HepG2 (cell line): ENCODE data around the gene SAE1. TPM values are rescaled to one million over a fixed set of nuclear protein-coding genes. Genes with fewer than 3 reads are reported as not detected.

Experiments used
- ADNP ChIP-seq: sonication (generic); formaldehyde crosslinking; IDR thresholded peaks from 2 replicates; pipeline ENCODE4 v1.4.0; 2020; ENCODE audit warnings: missing genetic modification reagents
- CAMTA2 ChIP-seq: sonication (generic); formaldehyde crosslinking; IDR thresholded peaks from 2 replicates; pipeline ENCODE4 v1.4.0; 2020; ENCODE audit warnings: mild to moderate bottlenecking, missing genetic modification reagents, borderline replicate concordance
- CHD2 ChIP-seq: IDR thresholded peaks from 2 replicates; pipeline ENCODE4 v1.6.1; 2011; ENCODE audit warnings: low read depth, low read length, improper control_type of control experiment
- FOXJ3 ChIP-seq: sonication (generic); formaldehyde crosslinking; IDR thresholded peaks from 2 replicates; pipeline ENCODE4 v1.4.0; 2020; ENCODE audit warnings: missing genetic modification reagents, mild to moderate bottlenecking, borderline replicate concordance
- HHEX ChIP-seq: IDR thresholded peaks from 2 replicates; pipeline ENCODE4 v1.6.1; 2016; ENCODE audit warnings: control low read depth
- HNRNPLL ChIP-seq: fragments of 200-400 bp; formaldehyde crosslinking; IDR thresholded peaks from 2 replicates; pipeline ENCODE4 v1.6.1; 2017; ENCODE audit warnings: mild to moderate bottlenecking, low read depth, low read length; ENCODE audit not compliant: poor library complexity, severe bottlenecking
- KLF16 ChIP-seq, 2 experiments: sonication (generic) in 1 of 2; formaldehyde crosslinking in 1 of 2; IDR thresholded peaks; 2 replicates each; pipeline versions ENCODE4 v1.6.1 to v1.8.0; 2016 to 2023; ENCODE audit warnings: missing genetic modification reagents in 2 of 2, missing compliant biosample characterization in 1 of 2
- MEIS1 ChIP-seq: sonication (generic); formaldehyde crosslinking; IDR thresholded peaks from 2 replicates; pipeline ENCODE4 v1.9.0; 2021; ENCODE audit warnings: mild to moderate bottlenecking, missing genetic modification reagents, moderate library complexity, borderline replicate concordance
- NR2F2 ChIP-seq: IDR thresholded peaks from 2 replicates; pipeline ENCODE4 v1.6.1; 2012; ENCODE audit warnings: low read depth, inconsistent platforms, borderline replicate concordance
- NR2F6 ChIP-seq, 2 experiments: IDR thresholded peaks; 2 replicates each; pipeline ENCODE4 v1.6.1; 2016; ENCODE audit warnings: antibody characterized with exemption in 1 of 2, mild to moderate bottlenecking in 1 of 2
- PHF5A ChIP-seq: IDR thresholded peaks from one replicate; pipeline ENCODE4 v1.6.1; 2018; ENCODE audit warnings: low read depth, missing genetic modification reagents; ENCODE audit not compliant: unreplicated experiment
- RFX3 ChIP-seq: IDR thresholded peaks from 2 replicates; pipeline ENCODE4 v1.6.1; 2016; ENCODE audit warnings: missing biosample characterization, missing genetic modification reagents
- RFX5 ChIP-seq: IDR thresholded peaks from 2 replicates; pipeline ENCODE4 v1.6.1; 2011; ENCODE audit warnings: low read depth, low read length, improper control_type of control experiment
- RORA ChIP-seq: sonication (generic); formaldehyde crosslinking; IDR thresholded peaks from 2 replicates; pipeline ENCODE4 v1.5.0; 2020; ENCODE audit warnings: mild to moderate bottlenecking, missing genetic modification reagents, moderate library complexity
- SAFB2 ChIP-seq: sonication (generic); formaldehyde crosslinking; IDR thresholded peaks from 2 replicates; pipeline ENCODE4 v1.5.1; 2020; ENCODE audit warnings: missing genetic modification reagents, low read depth, mild to moderate bottlenecking, borderline replicate concordance
- TRAFD1 ChIP-seq: sonication (generic); formaldehyde crosslinking; IDR thresholded peaks from 2 replicates; pipeline ENCODE4 v1.5.1; 2020; ENCODE audit warnings: missing genetic modification reagents, mild to moderate bottlenecking, borderline replicate concordance
- ZFY ChIP-seq: sonication (generic); formaldehyde crosslinking; IDR thresholded peaks from 2 replicates; pipeline ENCODE4 v1.4.0; 2020; ENCODE audit warnings: missing genetic modification reagents
- ZIK1 ChIP-seq: sonication (generic); formaldehyde crosslinking; IDR thresholded peaks from 2 replicates; pipeline ENCODE4 v1.5.0; 2020; ENCODE audit warnings: mild to moderate bottlenecking, low read depth, missing genetic modification reagents, borderline replicate concordance
- ZNF263 ChIP-seq: sonication (generic); formaldehyde crosslinking; IDR thresholded peaks from 2 replicates; pipeline ENCODE4 v1.4.0; 2020; ENCODE audit warnings: missing genetic modification reagents
- ZNF414 ChIP-seq: sonication (generic); formaldehyde crosslinking; IDR thresholded peaks from 2 replicates; pipeline ENCODE4 v1.5.0; 2020; ENCODE audit warnings: missing genetic modification reagents
- ZNF451 ChIP-seq: sonication (generic); formaldehyde crosslinking; IDR thresholded peaks from 2 replicates; pipeline ENCODE4 v1.5.0; 2020; ENCODE audit warnings: mild to moderate bottlenecking, missing genetic modification reagents
- ZNF468 ChIP-seq: sonication (generic); formaldehyde crosslinking; IDR thresholded peaks from 2 replicates; pipeline ENCODE4 v1.8.0; 2022; ENCODE audit warnings: mild to moderate bottlenecking, moderate library complexity, missing genetic modification reagents
- ZNF652 ChIP-seq: IDR thresholded peaks from 2 replicates; pipeline ENCODE4 v1.6.1; 2016; ENCODE audit warnings: low read depth, borderline replicate concordance
- ZNF766 ChIP-seq: sonication (generic); formaldehyde crosslinking; IDR thresholded peaks from 2 replicates; pipeline ENCODE4 v1.5.0; 2020; ENCODE audit warnings: missing genetic modification reagents, borderline replicate concordance
- ZNF83 ChIP-seq: sonication (generic); formaldehyde crosslinking; IDR thresholded peaks from 2 replicates; pipeline ENCODE4 v1.4.0; 2020; ENCODE audit warnings: missing genetic modification reagents, mild to moderate bottlenecking, borderline replicate concordance
- polyA plus RNA-seq, 8 experiments: library from polyadenylated mRNA; depleted of rRNA in 3 of 8; stranded (reverse) in 7 of 8; unstranded in 1 of 8; fragments of >200 nt; fragmentation: Illumina TruSeq in 4 of 8; extraction: Trizol in 4 of 8; gene quantifications; 2 replicates each; pipeline versions ENCODE4 v1.2.1 to v1.2.3, GENCODE V29; 2011 to 2016; ENCODE audit warnings: low read depth in 4 of 8, missing spikeins in 1 of 8, mixed read lengths in 1 of 8; ENCODE audit not compliant: insufficient read depth in 1 of 8
- total RNA-seq, 5 experiments: library from RNA; depleted of rRNA; stranded (reverse); fragments of >200 nt; fragmentation: Illumina TruSeq; extraction: Trizol; gene quantifications; 2 replicates each; pipeline ENCODE4 v1.2.3, GENCODE V29; 2016; ENCODE audit warnings: low read depth in 1 of 5
- TF ChIP-seq, protein P1 (sequence below): sonication (generic); formaldehyde crosslinking; IDR thresholded peaks from 2 replicates; pipeline ENCODE4 v1.8.1; 2023; ENCODE audit warnings: mild to moderate bottlenecking, missing genetic modification reagents, borderline replicate concordance

SAE1 gene
- total and polyA plus RNA-seq, 2 of the 13 experiments (the other 11 are each of a cell fraction or from before 2014, with no cell fraction given): 87.6 to 197 TPM

GRCh38 chr19:47243776-47244547 lies 113.3 kb downstream of the SAE1 start (continued):
- TF ChIP-seq PHF5A (peak; percentile 13), HHEX (CRISPR knock-in tag) (0 out of 2 replicates have a peak, but pooled peaks have one; percentile 13), NR2F2 (no peak; the same call in 1 of the 2 replicates), ZNF414 (CRISPR knock-in tag) (peak; percentile 67; the same call in 1 of the 2 replicates), MEIS1 (CRISPR knock-in tag) (peak; percentile 75), ZNF468 (no peak), RFX3 (no peak), CHD2 (no peak), CAMTA2 (peak; percentile 71; the same call in 1 of the 2 replicates), RFX5 (no peak), TRAFD1 (no peak; the same call in 1 of the 2 replicates), KLF16 (CRISPR knock-in tag; IDR thresholded peaks at IDR 0.05) (peak in 1 of 2 experiments; percentile 90; a peak in 2 of 4 replicates), ZNF766 (CRISPR knock-in tag) (no peak), ZFY (peak; percentile 78), ZIK1 (CRISPR knock-in tag) (peak; percentile 47; the same call in 1 of the 2 replicates), ZNF451 (no peak), HNRNPLL (peak; percentile 80), ADNP (CRISPR knock-in tag) (peak; percentile 100), FOXJ3 (peak; percentile 49; the same call in 1 of the 2 replicates), NR2F6 (IDR thresholded peaks at IDR 0.05) (no peak), NR2F6 (CRISPR knock-in tag; IDR thresholded peaks at IDR 0.05) (peak; percentile 53; the same call in 1 of the 2 replicates), SAFB2 (CRISPR knock-in tag) (peak; percentile 92), RORA (no peak), ZNF83 (CRISPR knock-in tag) (peak; percentile 51; the same call in 1 of the 2 replicates), ZNF263 (CRISPR knock-in tag) (0 out of 2 replicates have a peak, but pooled peaks have one; percentile 27), ZNF652 (CRISPR knock-in tag) (peak; percentile 42; the same call in 1 of the 2 replicates)
- TF ChIP-seq, protein P1, sequence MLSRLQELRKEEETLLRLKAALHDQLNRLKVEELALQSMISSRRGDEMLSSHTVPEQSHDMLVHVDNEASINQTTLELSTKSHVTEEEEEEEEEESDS (CRISPR knock-in tag): no peak
